Measurements from ENCODE around the gene EIPR1. TPM values are rescaled to one million over a fixed set of nuclear protein-coding genes. Genes with fewer than 3 reads are reported as not detected.

The EIPR1 gene
- total RNA-seq, 1 experiment from 2014 or later: 27.8 TPM

- Mint-ChIP-seq H3K4me3 (no peak overlapping the region), H3K36me3 (ENCODE audit: insufficient read depth in 1 of 3, low read depth in 3 of 3) (peaks cover 3 to 10% (median 4%) of the 10 kb centered on the region in 3 experiments; a peak in 5 of 7 replicates), H3K9me3 (no peaks in the 10 kb centered on the region), H3K27me3 (ENCODE audit: low read depth) (no peaks in the 10 kb centered on the region), H3K4me1 (peaks cover 0 to 10% of the 10 kb centered on the region in 2 experiments; a peak in 2 of 4 replicates), H3K27ac (no peak overlapping the region; a peak in 1 of 7 replicates)
- DNase-seq: no peak
- H3K18ac ChIP-seq (ENCODE audit: insufficient read length, low read depth, low read length): no peak overlapping the region
- no peak overlapping the region for H2BK12ac ChIP-seq (ENCODE audit: insufficient read length, low read depth, low read length)
- no peak overlapping the region for H2AFZ ChIP-seq (ENCODE audit: low read length)
- H4K91ac ChIP-seq (ENCODE audit: insufficient read length, low read depth, low read length): no peak overlapping the region
- H4K8ac ChIP-seq (replicated peaks; ENCODE audit: insufficient read length, low read depth, low read length): no peak overlapping the region
- no CpG with 5 or more reads among the region's 12 CpGs for WGBS (ENCODE audit: extremely low coverage, insufficient read length, low lambda C conversion rate)
- H3K23me2 ChIP-seq (ENCODE audit: insufficient read length, low read depth, low read length, poor library complexity, severe bottlenecking): no peaks in the 10 kb centered on the region
- H2AK5ac ChIP-seq (ENCODE audit: insufficient read length, low read length): no peak overlapping the region
- no peaks in the 10 kb centered on the region for H3K9me3 ChIP-seq (ENCODE audit: control insufficient read depth, low read depth, low read length)
- TF ChIP-seq CTCF (conservative IDR thresholded peaks at IDR 0.05): no peak
- H3K79me1 ChIP-seq (ENCODE audit: insufficient read depth, low read depth, low read length, poor library complexity, severe bottlenecking): no peaks in the 10 kb centered on the region
- H2BK5ac ChIP-seq (ENCODE audit: insufficient read length, low read length): no peak overlapping the region
- no peak overlapping the region for H2BK20ac ChIP-seq (ENCODE audit: low read depth, low read length, poor library complexity, severe bottlenecking)
- no peak overlapping the region for H3K4me2 ChIP-seq (ENCODE audit: insufficient read depth, insufficient read length, low read length)
- H3K9ac ChIP-seq (ENCODE audit: extremely low read depth, insufficient read length, low read length): no peak overlapping the region
- H4K20me1 ChIP-seq (ENCODE audit: control insufficient read depth, insufficient read depth, insufficient read length): no peaks in the 10 kb centered on the region
- H3K23ac ChIP-seq (ENCODE audit: insufficient read length, low read depth, low read length): no peak overlapping the region
- H3K14ac ChIP-seq (ENCODE audit: insufficient read depth, low read length): no peak overlapping the region
- no peak overlapping the region for H2BK120ac ChIP-seq (ENCODE audit: low read depth, low read length, poor library complexity, severe bottlenecking)
- H3K79me2 ChIP-seq (ENCODE audit: insufficient read depth, low read length): no peaks in the 10 kb centered on the region
- no peaks in the 10 kb centered on the region for H3K27me3 ChIP-seq (ENCODE audit: insufficient read depth, low read length)
- no peak overlapping the region for H3K56ac ChIP-seq (ENCODE audit: insufficient read length, low read depth, low read length)
- no peaks in the 10 kb centered on the region for H3K4me1 ChIP-seq (ENCODE audit: insufficient read depth, low read length)
- H4K5ac ChIP-seq (ENCODE audit: insufficient read length, low read depth, low read length): no peak overlapping the region
- H3K27ac ChIP-seq (ENCODE audit: insufficient read length, low read depth, low read length): no peak overlapping the region
- no peak overlapping the region for H3K4ac ChIP-seq (ENCODE audit: low read depth, low read length)
- no peak overlapping the region for H3T11ph ChIP-seq (ENCODE audit: low read length)
- no peak overlapping the region for H2BK15ac ChIP-seq (ENCODE audit: low read depth, low read length)
Measured at GRCh38 chr2:3209258-3209657, 168.4 kb downstream of the EIPR1 start.
